ENCODE data around the gene HSF2.
A peak's percentile ranks its signal among the peaks of the same experiment; 100 is the strongest.
"Not testable (repeated sequence)": the region's sequence is repeated elsewhere in the genome, so short reads cannot be mapped to it uniquely, and the experiment has no call there.

HSF2 gene

GRCh38 chr6:122455116-122455515 lies 55.7 kb downstream of the HSF2 start:
- not testable (repeated sequence) for DNase-seq

GRCh38 chr6:122458087-122458486 lies 58.6 kb downstream of the HSF2 start:
- DNase-seq = no peak

- DNase-seq = no peak
Observed at GRCh38 chr6:122459240-122459639, 59.8 kb downstream of the HSF2 start.

- DNase-seq = not testable (repeated sequence)
Observed at GRCh38 chr6:122459865-122460416, 60.5 kb downstream of the HSF2 start.

GRCh38 chr6:122461885-122462284 lies 62.4 kb downstream of the HSF2 start:
- no peak for DNase-seq

- peak; percentile 94 for DNase-seq
Observed at GRCh38 chr6:122471107-122472021, 71.9 kb downstream of the HSF2 start, which contains the start of gene SERINC1. TSS of gene SERINC1 (minus strand) at chr6:122471807. CDS start at chr6:122471737, 70 bp downstream.

GRCh38 chr6:122472022-122472340 lies 72.5 kb downstream of the HSF2 start:
- no peak for DNase-seq

GRCh38 chr6:122476131-122476530 lies 76.7 kb downstream of the HSF2 start:
- no peak for DNase-seq

GRCh38 chr6:122482750-122483080 lies 83.3 kb downstream of the HSF2 start:
- DNase-seq = no peak
